Karpas-422 (cell line): ENCODE measurements around the gene TPGS1. TPM values are rescaled to one million over a fixed set of nuclear protein-coding genes. Genes with fewer than 3 reads are reported as not detected.

Source experiments
- DNase-seq: peaks from one replicate; pipeline ENCODE4 v3.0.0-alpha.2; 2015
- H2AFZ ChIP-seq: fragments of 200-600 bp; sonication (generic); 2 replicates; pipeline ENCODE4 v1.6.1; 2014; ENCODE audit warnings: antibody characterized with exemption, low read length, mixed read lengths
- H3K27ac ChIP-seq: fragments of 200-600 bp; sonication (generic); 2 replicates; pipeline ENCODE4 v1.5.1; 2014; ENCODE audit warnings: mild to moderate bottlenecking, low read length, moderate library complexity
- H3K27me3 ChIP-seq: fragments of 200-600 bp; sonication (generic); 2 replicates; pipeline ENCODE4 v1.6.1; 2014; ENCODE audit warnings: low read length, mixed read lengths
- H3K36me3 ChIP-seq: fragments of 200-600 bp; sonication (generic); 2 replicates; pipeline ENCODE4 v1.6.1; 2014; ENCODE audit warnings: low read length, mixed read lengths; ENCODE audit not compliant: insufficient read depth
- H3K4me1 ChIP-seq: fragments of 200-600 bp; sonication (generic); 2 replicates; pipeline ENCODE4 v1.6.1; 2014; ENCODE audit warnings: mild to moderate bottlenecking, low read length, mixed read lengths
- H3K4me2 ChIP-seq: fragments of 200-600 bp; sonication (generic); 2 replicates; pipeline ENCODE4 v1.6.1; 2014; ENCODE audit warnings: low read length, low read depth, mild to moderate bottlenecking; ENCODE audit not compliant: poor library complexity, severe bottlenecking
- H3K4me3 ChIP-seq: fragments of 200-600 bp; sonication (generic); 2 replicates; pipeline ENCODE4 v1.5.1; 2014; ENCODE audit warnings: mild to moderate bottlenecking, antibody characterized with exemption, low read length, mixed read lengths
- H3K79me2 ChIP-seq: fragments of 200-600 bp; sonication (generic); 2 replicates; pipeline ENCODE4 v1.6.1; 2014; ENCODE audit warnings: mild to moderate bottlenecking, low read length, mixed read lengths
- H3K9ac ChIP-seq: fragments of 200-600 bp; sonication (generic); 2 replicates; pipeline ENCODE4 v1.6.0; 2014; ENCODE audit warnings: low read length
- H3K9me2 ChIP-seq: fragments of 200-600 bp; sonication (generic), shearing (Covaris generic); replicated peaks from 2 replicates; pipeline ENCODE4 v1.6.0; 2014; ENCODE audit warnings: mild to moderate bottlenecking, low read length, moderate library complexity; ENCODE audit not compliant: insufficient read depth
- H3K9me3 ChIP-seq: fragments of 300-700, 200-600 bp; sonication (generic); 2 replicates; pipeline ENCODE4 v1.6.1; 2014; ENCODE audit warnings: low read length, mixed read lengths
- H4K20me1 ChIP-seq: fragments of 200-600 bp; sonication (generic); 2 replicates; pipeline ENCODE4 v1.6.1; 2014; ENCODE audit warnings: mild to moderate bottlenecking, antibody characterized with exemption, low read length, low read depth; ENCODE audit not compliant: insufficient read depth
- total RNA-seq: library from RNA; depleted of rRNA; stranded (reverse); fragments of >200 nt; shearing (Covaris generic); gene quantifications from 2 replicates; pipeline ENCODE4 v1.2.3, GENCODE V29; 2014; ENCODE audit warnings: low replicate concordance

Gene TPGS1
- total RNA-seq, 1 experiment from 2014 or later, result 13.8 TPM

GRCh38 chr19:530134-531008, 23.1 kb downstream of the TPGS1 start:
- H3K9ac ChIP-seq, result peak overlapping the region; percentile 83
- peaks cover 27% of the 10 kb centered on the region for H4K20me1 ChIP-seq
- peaks cover 18% of the 10 kb centered on the region for H3K4me1 ChIP-seq
- no peaks in the 10 kb centered on the region for H3K36me3 ChIP-seq
- H3K4me3 ChIP-seq, result peak overlapping the region; percentile 80
- DNase-seq, result no peak
- peak overlapping the region; percentile 87 for H3K4me2 ChIP-seq
- no peaks in the 10 kb centered on the region for H3K9me3 ChIP-seq
- H2AFZ ChIP-seq, result peak overlapping the region; percentile 95; the same call in 1 of the 2 replicates
- no peaks in the 10 kb centered on the region for H3K27me3 ChIP-seq
- H3K9me2 ChIP-seq, result no peaks in the 10 kb centered on the region
- H3K27ac ChIP-seq, result no peak overlapping the region
- H3K79me2 ChIP-seq, result peaks cover 34% of the 10 kb centered on the region

- Histone ChIP-seq H3K9me2 (no peaks in the 10 kb centered on the region), H3K27me3 (no peaks in the 10 kb centered on the region), H3K79me2 (peaks cover 36% of the 10 kb centered on the region), H3K9ac (peak overlapping the region; percentile 98), H3K27ac (peak overlapping the region; percentile 45; the same call in 1 of the 2 replicates), H4K20me1 (peaks cover 31% of the 10 kb centered on the region), H3K36me3 (no peaks in the 10 kb centered on the region), H3K9me3 (no peaks in the 10 kb centered on the region), H3K4me3 (peak overlapping the region; percentile 80), H3K4me1 (peaks cover 18% of the 10 kb centered on the region), H2AFZ (peak overlapping the region; percentile 95; the same call in 1 of the 2 replicates), H3K4me2 (peak overlapping the region; percentile 87)
- DNase-seq, result peak; percentile 95
Observed at GRCh38 chr19:531009-531752, 23.9 kb downstream of the TPGS1 start.

- H3K27ac ChIP-seq, result peak within 1 kb of the TSS; percentile 47
- peaks cover 18% of the 10 kb centered on the region for H3K4me1 ChIP-seq
- no peaks in the 10 kb centered on the region for H3K36me3 ChIP-seq
- H3K4me3 ChIP-seq, result peak within 1 kb of the TSS; percentile 89
- H3K27me3 ChIP-seq, result no peaks in the 10 kb centered on the region
- peaks cover 31% of the 10 kb centered on the region for H4K20me1 ChIP-seq
- H3K4me2 ChIP-seq, result peak within 1 kb of the TSS; percentile 87
- H3K9me2 ChIP-seq, result no peaks in the 10 kb centered on the region
- peak within 1 kb of the TSS; percentile 98 for H3K9ac ChIP-seq
- no peaks in the 10 kb centered on the region for H3K9me3 ChIP-seq
- DNase-seq, result peak; percentile 67
- H2AFZ ChIP-seq, result peak within 1 kb of the TSS; percentile 95; the same call in 1 of the 2 replicates
- peaks cover 36% of the 10 kb centered on the region for H3K79me2 ChIP-seq
Observed at GRCh38 chr19:531753-532560, 24.7 kb downstream of the TPGS1 start, which contains the start of gene CDC34. TSS of gene CDC34 (plus strand) at chr19:531760. CDS start at chr19:531932, 172 bp downstream.

GRCh38 chr19:532561-533363, 25.5 kb downstream of the TPGS1 start:
- Histone ChIP-seq H2AFZ (no peak overlapping the region), H3K79me2 (peaks cover 36% of the 10 kb centered on the region), H3K4me3 (peak overlapping the region; percentile 89), H3K36me3 (no peaks in the 10 kb centered on the region), H3K4me2 (peak overlapping the region; percentile 86), H4K20me1 (peaks cover 31% of the 10 kb centered on the region), H3K9me3 (no peaks in the 10 kb centered on the region), H3K9ac (peak overlapping the region; percentile 98), H3K27ac (peak overlapping the region; percentile 47), H3K9me2 (no peaks in the 10 kb centered on the region), H3K4me1 (peaks cover 18% of the 10 kb centered on the region), H3K27me3 (no peaks in the 10 kb centered on the region)
- DNase-seq, result peak; percentile 67

- Histone ChIP-seq H3K36me3 (no peaks in the 10 kb centered on the region), H3K27ac (no peak overlapping the region), H3K4me2 (peak overlapping the region; percentile 86), H3K9me2 (no peaks in the 10 kb centered on the region), H3K4me3 (peak overlapping the region; percentile 89), H3K4me1 (peaks cover 18% of the 10 kb centered on the region), H3K79me2 (peaks cover 36% of the 10 kb centered on the region), H4K20me1 (peaks cover 31% of the 10 kb centered on the region), H2AFZ (no peak overlapping the region), H3K9me3 (no peaks in the 10 kb centered on the region), H3K27me3 (no peaks in the 10 kb centered on the region), H3K9ac (peak overlapping the region; percentile 98)
- DNase-seq, result no peak
Observed at GRCh38 chr19:533364-534058, 26.2 kb downstream of the TPGS1 start.

GRCh38 chr19:534088-534487, 26.8 kb downstream of the TPGS1 start:
- Histone ChIP-seq H3K27ac (no peak overlapping the region), H3K79me2 (peaks cover 36% of the 10 kb centered on the region), H3K27me3 (no peaks in the 10 kb centered on the region), H3K9ac (peak overlapping the region; percentile 98; the same call in 1 of the 2 replicates), H3K36me3 (no peaks in the 10 kb centered on the region), H3K9me2 (no peaks in the 10 kb centered on the region), H3K4me1 (peaks cover 18% of the 10 kb centered on the region), H3K4me2 (no peak overlapping the region), H2AFZ (no peak overlapping the region), H3K4me3 (no peak overlapping the region), H3K9me3 (no peaks in the 10 kb centered on the region), H4K20me1 (peaks cover 31% of the 10 kb centered on the region)
- no peak for DNase-seq
